ENCODE data around the gene UCK2. TPM values are rescaled to one million over a fixed set of nuclear protein-coding genes. Genes with fewer than 3 reads are reported as not detected.

The UCK2 gene
- total and polyA plus RNA-seq, 5 donors from 2014 or later: 5.5 to 12.8 (median 9.9) TPM

- Histone ChIP-seq H3K4me3 (ENCODE audit: low read depth, low read length) (no peak overlapping the region), H3K4me1 (ENCODE audit: control insufficient read depth, insufficient read depth, low read length, poor library complexity, severe bottlenecking) (no peaks in the 10 kb centered on the region), H3K27me3 (ENCODE audit: control insufficient read depth, insufficient read depth, low read length) (peaks cover 3% of the 10 kb centered on the region), H3K36me3 (ENCODE audit: control insufficient read depth, insufficient read depth, low read length) (no peaks in the 10 kb centered on the region), H3K27ac (ENCODE audit: insufficient read depth, low read length, poor library complexity, severe bottlenecking) (no peak overlapping the region), H3K9me3 (ENCODE audit: control insufficient read depth in 2 of 2, low read length in 2 of 2) (no peaks in the 10 kb centered on the region)
- H3K9me3 Mint-ChIP-seq: peaks cover 0 to 7% (median 0%) of the 10 kb centered on the region in 7 donors
- H3K27me3 Mint-ChIP-seq: peaks cover 34% of the 10 kb centered on the region
- peaks cover 0 to 1% (median 0%) of the 10 kb centered on the region in 4 donors for H3K4me1 Mint-ChIP-seq
- DNase-seq: no peak
- no peak overlapping the region for H3K27ac Mint-ChIP-seq
- H3K36me3 Mint-ChIP-seq: no peaks in the 10 kb centered on the region
- no peak for ATAC-seq (ENCODE audit: low read depth in 2 of 2)
- H3K4me3 Mint-ChIP-seq: no peak overlapping the region
Observed at GRCh38 chr1:165807613-165808012, 19.8 kb upstream of the UCK2 start.

GRCh38 chr1:165815725-165816124, 11.7 kb upstream of the UCK2 start:
- no peaks in the 10 kb centered on the region for H3K36me3 ChIP-seq (ENCODE audit: control insufficient read depth, insufficient read depth, low read length)
- peaks cover 16% of the 10 kb centered on the region for H3K27me3 Mint-ChIP-seq
- DNase-seq: no peak
- no peak overlapping the region for H3K4me3 Mint-ChIP-seq
- no peaks in the 10 kb centered on the region for H3K9me3 ChIP-seq (ENCODE audit: control insufficient read depth in 2 of 2, low read length in 2 of 2)
- no peak overlapping the region for H3K27ac ChIP-seq (ENCODE audit: insufficient read depth, low read length, poor library complexity, severe bottlenecking)
- no peak overlapping the region for H3K27ac Mint-ChIP-seq
- no peak for ATAC-seq (ENCODE audit: low read depth in 2 of 2)
- H3K36me3 Mint-ChIP-seq: no peaks in the 10 kb centered on the region
- peaks cover 0 to 1% (median 0%) of the 10 kb centered on the region in 4 donors for H3K4me1 Mint-ChIP-seq
- peaks cover 3% of the 10 kb centered on the region for H3K27me3 ChIP-seq (ENCODE audit: control insufficient read depth, insufficient read depth, low read length)
- peaks cover 0 to 3% (median 0%) of the 10 kb centered on the region in 7 donors for H3K9me3 Mint-ChIP-seq
- H3K4me3 ChIP-seq (ENCODE audit: low read depth, low read length): no peak overlapping the region
- H3K4me1 ChIP-seq (ENCODE audit: control insufficient read depth, insufficient read depth, low read length, poor library complexity, severe bottlenecking): no peaks in the 10 kb centered on the region

- Histone ChIP-seq H3K4me1 (ENCODE audit: control insufficient read depth, insufficient read depth, low read length, poor library complexity, severe bottlenecking) (no peaks in the 10 kb centered on the region), H3K27me3 (ENCODE audit: control insufficient read depth, insufficient read depth, low read length) (peaks cover 3% of the 10 kb centered on the region), H3K36me3 (ENCODE audit: control insufficient read depth, insufficient read depth, low read length) (no peaks in the 10 kb centered on the region), H3K4me3 (ENCODE audit: low read depth, low read length) (no peak overlapping the region), H3K27ac (ENCODE audit: insufficient read depth, low read length, poor library complexity, severe bottlenecking) (no peak overlapping the region), H3K9me3 (ENCODE audit: control insufficient read depth in 2 of 2, low read length in 2 of 2) (no peaks in the 10 kb centered on the region)
- Mint-ChIP-seq H3K27me3 (peaks cover 14% of the 10 kb centered on the region), H3K4me3 (no peak overlapping the region), H3K27ac (no peak overlapping the region), H3K36me3 (no peaks in the 10 kb centered on the region), H3K9me3 (peaks cover 0 to 3% (median 0%) of the 10 kb centered on the region in 7 donors), H3K4me1 (peaks cover 0 to 1% (median 0%) of the 10 kb centered on the region in 4 donors)
- ATAC-seq (ENCODE audit: low read depth in 2 of 2) (no peak), DNase-seq (no peak)
Observed at GRCh38 chr1:165816157-165816556, 11.3 kb upstream of the UCK2 start.

GRCh38 chr1:165816826-165817497, 10.5 kb upstream of the UCK2 start:
- Histone ChIP-seq H3K9me3 (ENCODE audit: control insufficient read depth in 2 of 2, low read length in 2 of 2) (no peaks in the 10 kb centered on the region), H3K27ac (ENCODE audit: insufficient read depth, low read length, poor library complexity, severe bottlenecking) (no peak overlapping the region), H3K36me3 (ENCODE audit: control insufficient read depth, insufficient read depth, low read length) (no peaks in the 10 kb centered on the region), H3K27me3 (ENCODE audit: control insufficient read depth, insufficient read depth, low read length) (peaks cover 3% of the 10 kb centered on the region), H3K4me1 (ENCODE audit: control insufficient read depth, insufficient read depth, low read length, poor library complexity, severe bottlenecking) (no peaks in the 10 kb centered on the region), H3K4me3 (ENCODE audit: low read depth, low read length) (no peak overlapping the region)
- DNase-seq (no peak), ATAC-seq (ENCODE audit: low read depth in 2 of 2) (no peak)
- peaks cover 11% of the 10 kb centered on the region for H3K27me3 Mint-ChIP-seq
- no peak overlapping the region for H3K27ac Mint-ChIP-seq
- H3K4me1 Mint-ChIP-seq: no peaks in the 10 kb centered on the region
- no peak overlapping the region for H3K4me3 Mint-ChIP-seq
- H3K36me3 Mint-ChIP-seq: no peaks in the 10 kb centered on the region
- peaks cover 0 to 3% (median 0%) of the 10 kb centered on the region in 7 donors for H3K9me3 Mint-ChIP-seq

GRCh38 chr1:165823552-165824268, 3.7 kb upstream of the UCK2 start:
- Mint-ChIP-seq H3K4me1 (peaks cover 4 to 20% (median 14%) of the 10 kb centered on the region in 4 donors), H3K4me3 (peak overlapping the region in 1 of 4 donors; percentile 10), H3K36me3 (no peaks in the 10 kb centered on the region), H3K27ac (no peak overlapping the region), H3K9me3 (no peaks in the 10 kb centered on the region), H3K27me3 (peaks cover 4% of the 10 kb centered on the region)
- Histone ChIP-seq H3K9me3 (ENCODE audit: control insufficient read depth in 2 of 2, low read length in 2 of 2) (no peaks in the 10 kb centered on the region), H3K36me3 (ENCODE audit: control insufficient read depth, insufficient read depth, low read length) (no peaks in the 10 kb centered on the region), H3K27ac (ENCODE audit: insufficient read depth, low read length, poor library complexity, severe bottlenecking) (no peak overlapping the region), H3K27me3 (ENCODE audit: control insufficient read depth, insufficient read depth, low read length) (no peaks in the 10 kb centered on the region), H3K4me1 (ENCODE audit: control insufficient read depth, insufficient read depth, low read length, poor library complexity, severe bottlenecking) (peaks cover 12% of the 10 kb centered on the region), H3K4me3 (ENCODE audit: low read depth, low read length) (no peak overlapping the region)
- DNase-seq (peak in 1 of 3 donors; percentile 24), ATAC-seq (ENCODE audit: low read depth in 2 of 2) (no peak)

- no peak for DNase-seq
- no peak overlapping the region for H3K27ac ChIP-seq (ENCODE audit: insufficient read depth, low read length, poor library complexity, severe bottlenecking)
- no peak overlapping the region for H3K4me3 ChIP-seq (ENCODE audit: low read depth, low read length)
- Mint-ChIP-seq H3K4me3 (peak overlapping the region in 1 of 4 donors; percentile 80), H3K4me1 (peaks cover 4 to 25% (median 18%) of the 10 kb centered on the region in 4 donors), H3K27ac (no peak overlapping the region), H3K36me3 (no peaks in the 10 kb centered on the region), H3K27me3 (peaks cover 4% of the 10 kb centered on the region), H3K9me3 (no peaks in the 10 kb centered on the region)
- no peaks in the 10 kb centered on the region for H3K36me3 ChIP-seq (ENCODE audit: control insufficient read depth, insufficient read depth, low read length)
- H3K27me3 ChIP-seq (ENCODE audit: control insufficient read depth, insufficient read depth, low read length): no peaks in the 10 kb centered on the region
- ATAC-seq (ENCODE audit: low read depth in 2 of 2): no peak
- peaks cover 17% of the 10 kb centered on the region for H3K4me1 ChIP-seq (ENCODE audit: control insufficient read depth, insufficient read depth, low read length, poor library complexity, severe bottlenecking)
- no peaks in the 10 kb centered on the region for H3K9me3 ChIP-seq (ENCODE audit: control insufficient read depth in 2 of 2, low read length in 2 of 2)
Observed at GRCh38 chr1:165824269-165824643, 3.2 kb upstream of the UCK2 start.

- no peak for DNase-seq
- Histone ChIP-seq H3K36me3 (ENCODE audit: control insufficient read depth, insufficient read depth, low read length) (no peaks in the 10 kb centered on the region), H3K27ac (ENCODE audit: insufficient read depth, low read length, poor library complexity, severe bottlenecking) (peak overlapping the region; percentile 57), H3K27me3 (ENCODE audit: control insufficient read depth, insufficient read depth, low read length) (no peaks in the 10 kb centered on the region), H3K4me3 (ENCODE audit: low read depth, low read length) (peak overlapping the region; percentile 76), H3K9me3 (ENCODE audit: control insufficient read depth in 2 of 2, low read length in 2 of 2) (no peaks in the 10 kb centered on the region), H3K4me1 (ENCODE audit: control insufficient read depth, insufficient read depth, low read length, poor library complexity, severe bottlenecking) (peaks cover 20% of the 10 kb centered on the region)
- Mint-ChIP-seq H3K4me3 (peak overlapping the region; percentile 90 to 94 (median 92)), H3K27ac (peak overlapping the region; percentile 32 to 80 (median 72)), H3K9me3 (no peaks in the 10 kb centered on the region), H3K4me1 (peaks cover 4 to 30% (median 22%) of the 10 kb centered on the region in 4 donors), H3K36me3 (no peaks in the 10 kb centered on the region), H3K27me3 (peaks cover 4% of the 10 kb centered on the region)
- ATAC-seq (ENCODE audit: low read depth in 2 of 2): no peak
Observed at GRCh38 chr1:165826565-165827267, 698 bp upstream of the UCK2 start.

All from CD4-positive, CD25-positive, alpha-beta regulatory T cell (primary cell).